HepG2 (cell line): ENCODE data around the gene MYO5A. TPM values are rescaled to one million over a fixed set of nuclear protein-coding genes. Genes with fewer than 3 reads are reported as not detected.

Experiments
- EHMT2 ChIP-seq: fragments of 200-600 bp; sonication (generic); IDR thresholded peaks from 2 replicates; pipeline ENCODE4 v1.7.0; 2017; ENCODE audit warnings: antibody characterized with exemption, low read depth, low read length, borderline replicate concordance
- FOSL2 ChIP-seq: sonication (generic); formaldehyde crosslinking; IDR thresholded peaks from 2 replicates; pipeline ENCODE4 v1.4.0; 2020; ENCODE audit warnings: missing genetic modification reagents
- IKZF1 ChIP-seq: fragments of 450-650 bp; IDR thresholded peaks from 2 replicates; pipeline ENCODE4 v1.7.1; 2016
- IRF2 ChIP-seq: IDR thresholded peaks from 2 replicates; pipeline ENCODE4 v1.6.1; 2018; ENCODE audit warnings: missing genetic modification reagents, missing compliant biosample characterization
- MAFG ChIP-seq: sonication (generic); formaldehyde crosslinking; IDR thresholded peaks from 2 replicates; pipeline ENCODE4 v1.5.1; 2020; ENCODE audit warnings: mild to moderate bottlenecking, missing genetic modification reagents
- MEIS2 ChIP-seq: sonication (generic); formaldehyde crosslinking; IDR thresholded peaks from 2 replicates; pipeline ENCODE4 v1.9.0; 2021; ENCODE audit warnings: mild to moderate bottlenecking, missing genetic modification reagents
- PHF20 ChIP-seq: sonication (generic); formaldehyde crosslinking; IDR thresholded peaks from 2 replicates; pipeline ENCODE4 v1.5.0; 2020; ENCODE audit warnings: mild to moderate bottlenecking, missing genetic modification reagents
- SATB2 ChIP-seq: sonication (generic); formaldehyde crosslinking; IDR thresholded peaks from 2 replicates; pipeline ENCODE4 v1.5.0; 2020; ENCODE audit warnings: missing genetic modification reagents
- ZNF350 ChIP-seq: sonication (generic); formaldehyde crosslinking; IDR thresholded peaks from 2 replicates; pipeline ENCODE4 v1.4.0; 2020; ENCODE audit warnings: mild to moderate bottlenecking, low read depth, missing genetic modification reagents, borderline replicate concordance
- polyA plus RNA-seq, 8 experiments: library from polyadenylated mRNA; depleted of rRNA in 3 of 8; stranded (reverse) in 7 of 8; unstranded in 1 of 8; fragments of >200 nt; fragmentation: Illumina TruSeq in 4 of 8; extraction: Trizol in 4 of 8; gene quantifications; 2 replicates each; pipeline versions ENCODE4 v1.2.1 to v1.2.3, GENCODE V29; 2011 to 2016; ENCODE audit warnings: low read depth in 4 of 8, missing spikeins in 1 of 8, mixed read lengths in 1 of 8; ENCODE audit not compliant: insufficient read depth in 1 of 8
- total RNA-seq, 5 experiments: library from RNA; depleted of rRNA; stranded (reverse); fragments of >200 nt; fragmentation: Illumina TruSeq; extraction: Trizol; gene quantifications; 2 replicates each; pipeline ENCODE4 v1.2.3, GENCODE V29; 2016; ENCODE audit warnings: low read depth in 1 of 5
- TF ChIP-seq, protein P1 (sequence below): sonication (generic); formaldehyde crosslinking; IDR thresholded peaks from 2 replicates; pipeline ENCODE4 v1.5.0; 2020; ENCODE audit warnings: mild to moderate bottlenecking, low read depth, missing genetic modification reagents, borderline replicate concordance
- TF ChIP-seq, protein P2 (sequence below): sonication (generic); formaldehyde crosslinking; IDR thresholded peaks from 2 replicates; pipeline ENCODE4 v1.8.1; 2022; ENCODE audit warnings: low read depth, mild to moderate bottlenecking, missing genetic modification reagents
- TF ChIP-seq, protein P3 (sequence below): sonication (generic); formaldehyde crosslinking; IDR thresholded peaks from 2 replicates; pipeline ENCODE4 v1.8.0; 2022; ENCODE audit warnings: mild to moderate bottlenecking, missing genetic modification reagents
- TF ChIP-seq, protein P4 (sequence below): sonication (generic); formaldehyde crosslinking; IDR thresholded peaks from 2 replicates; pipeline ENCODE4 v1.5.0; 2020; ENCODE audit warnings: mild to moderate bottlenecking, missing genetic modification reagents, borderline replicate concordance
- TF ChIP-seq, protein P5 (sequence below): sonication (generic); formaldehyde crosslinking; conservative IDR thresholded peaks from 2 replicates; pipeline ENCODE4 v1.8.0; 2022; ENCODE audit warnings: low read depth, missing genetic modification reagents
- TF ChIP-seq, protein P6 (sequence below): IDR thresholded peaks from 2 replicates; pipeline ENCODE4 v1.6.1; 2016; ENCODE audit warnings: low read depth, control low read depth

The MYO5A gene
- total and polyA plus RNA-seq, 2 of the 13 experiments (the other 11 are each of a cell fraction or from before 2014, with no cell fraction given) = 2.8 to 4.8 TPM

DNA sequence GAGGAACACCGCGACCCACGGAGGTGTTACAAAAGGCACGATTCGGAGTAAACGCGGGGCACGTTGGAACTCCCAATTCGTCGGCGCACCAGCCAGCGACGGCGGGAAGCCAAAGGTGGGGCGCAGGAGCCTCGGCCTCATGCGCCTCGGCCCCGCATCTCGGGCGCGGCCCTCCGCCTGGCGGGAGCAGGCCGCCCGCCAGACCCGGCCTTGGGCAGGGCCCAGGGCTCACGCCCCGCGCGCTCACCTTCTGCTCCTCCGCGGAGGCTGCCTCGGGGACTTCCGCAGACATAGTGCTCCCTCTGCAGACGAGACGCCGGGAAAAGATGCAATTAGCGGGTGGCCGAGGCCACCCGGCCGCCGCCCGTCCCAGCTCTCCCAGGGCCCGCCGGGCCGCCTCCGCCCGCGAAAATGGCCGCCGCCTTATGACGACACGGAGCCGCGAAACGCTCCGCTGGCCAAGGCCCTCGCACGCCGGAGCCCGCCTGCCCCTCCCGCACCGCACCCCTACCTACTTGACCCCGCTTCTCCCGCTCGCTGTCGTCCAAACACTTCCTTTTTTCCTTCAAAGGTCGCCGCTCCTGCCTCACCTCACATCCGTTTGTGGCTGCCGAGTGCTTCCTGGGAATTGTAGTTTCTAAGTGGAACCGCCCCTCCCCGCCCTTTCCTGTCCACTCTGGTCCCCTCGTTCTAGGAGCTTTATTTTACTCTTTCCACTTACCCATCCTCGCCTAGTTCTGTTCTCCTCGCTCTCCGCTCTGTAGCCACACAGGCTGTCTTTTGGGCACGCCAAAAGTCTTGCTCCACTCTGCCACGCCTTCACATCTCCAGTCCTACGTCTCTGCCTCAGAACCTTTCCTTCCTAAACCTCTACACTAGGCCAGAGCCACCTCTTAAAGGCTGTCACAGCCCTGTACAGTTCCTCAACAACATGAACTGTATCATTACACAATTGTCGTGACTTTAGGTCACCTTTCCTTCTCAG lies 40.2 kb upstream of the MYO5A start, which contains the start of gene ARPP19 (continued):
- TF ChIP-seq, protein P1, sequence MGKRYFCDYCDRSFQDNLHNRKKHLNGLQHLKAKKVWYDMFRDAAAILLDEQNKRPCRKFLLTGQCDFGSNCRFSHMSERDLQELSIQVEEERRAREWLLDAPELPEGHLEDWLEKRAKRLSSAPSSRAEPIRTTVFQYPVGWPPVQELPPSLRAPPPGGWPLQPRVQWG = no peak
- TF ChIP-seq IKZF1 (no peak), SATB2 (CRISPR knock-in tag) (no peak), ZNF350 (CRISPR knock-in tag) (peak; percentile 70), PHF20 (CRISPR knock-in tag) (peak; percentile 87), IRF2 (CRISPR knock-in tag) (peak; percentile 97), MEIS2 (CRISPR knock-in tag) (peak; percentile 86), MAFG (CRISPR knock-in tag) (no peak), FOSL2 (peak; percentile 46), EHMT2 (no peak)
- TF ChIP-seq, protein P2, sequence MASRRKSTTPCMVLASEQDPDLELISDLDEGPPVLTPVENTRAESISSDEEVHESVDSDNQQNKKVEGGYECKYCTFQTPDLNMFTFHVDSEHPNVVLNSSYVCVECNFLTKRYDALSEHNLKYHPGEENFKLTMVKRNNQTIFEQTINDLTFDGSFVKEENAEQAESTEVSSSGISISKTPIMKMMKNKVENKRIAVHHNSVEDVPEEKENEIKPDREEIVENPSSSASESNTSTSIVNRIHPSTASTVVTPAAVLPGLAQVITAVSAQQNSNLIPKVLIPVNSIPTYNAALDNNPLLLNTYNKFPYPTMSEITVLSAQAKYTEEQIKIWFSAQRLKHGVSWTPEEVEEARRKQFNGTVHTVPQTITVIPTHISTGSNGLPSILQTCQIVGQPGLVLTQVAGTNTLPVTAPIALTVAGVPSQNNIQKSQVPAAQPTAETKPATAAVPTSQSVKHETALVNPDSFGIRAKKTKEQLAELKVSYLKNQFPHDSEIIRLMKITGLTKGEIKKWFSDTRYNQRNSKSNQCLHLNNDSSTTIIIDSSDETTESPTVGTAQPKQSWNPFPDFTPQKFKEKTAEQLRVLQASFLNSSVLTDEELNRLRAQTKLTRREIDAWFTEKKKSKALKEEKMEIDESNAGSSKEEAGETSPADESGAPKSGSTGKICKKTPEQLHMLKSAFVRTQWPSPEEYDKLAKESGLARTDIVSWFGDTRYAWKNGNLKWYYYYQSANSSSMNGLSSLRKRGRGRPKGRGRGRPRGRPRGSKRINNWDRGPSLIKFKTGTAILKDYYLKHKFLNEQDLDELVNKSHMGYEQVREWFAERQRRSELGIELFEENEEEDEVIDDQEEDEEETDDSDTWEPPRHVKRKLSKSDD (CRISPR knock-in tag) = peak; percentile 93; the same call in 1 of the 2 replicates
- TF ChIP-seq, protein P3, sequence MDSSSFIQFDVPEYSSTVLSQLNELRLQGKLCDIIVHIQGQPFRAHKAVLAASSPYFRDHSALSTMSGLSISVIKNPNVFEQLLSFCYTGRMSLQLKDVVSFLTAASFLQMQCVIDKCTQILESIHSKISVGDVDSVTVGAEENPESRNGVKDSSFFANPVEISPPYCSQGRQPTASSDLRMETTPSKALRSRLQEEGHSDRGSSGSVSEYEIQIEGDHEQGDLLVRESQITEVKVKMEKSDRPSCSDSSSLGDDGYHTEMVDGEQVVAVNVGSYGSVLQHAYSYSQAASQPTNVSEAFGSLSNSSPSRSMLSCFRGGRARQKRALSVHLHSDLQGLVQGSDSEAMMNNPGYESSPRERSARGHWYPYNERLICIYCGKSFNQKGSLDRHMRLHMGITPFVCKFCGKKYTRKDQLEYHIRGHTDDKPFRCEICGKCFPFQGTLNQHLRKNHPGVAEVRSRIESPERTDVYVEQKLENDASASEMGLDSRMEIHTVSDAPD (CRISPR knock-in tag) = 0 out of 2 replicates have a peak, but pooled peaks have one; percentile 37
- TF ChIP-seq, protein P4, sequence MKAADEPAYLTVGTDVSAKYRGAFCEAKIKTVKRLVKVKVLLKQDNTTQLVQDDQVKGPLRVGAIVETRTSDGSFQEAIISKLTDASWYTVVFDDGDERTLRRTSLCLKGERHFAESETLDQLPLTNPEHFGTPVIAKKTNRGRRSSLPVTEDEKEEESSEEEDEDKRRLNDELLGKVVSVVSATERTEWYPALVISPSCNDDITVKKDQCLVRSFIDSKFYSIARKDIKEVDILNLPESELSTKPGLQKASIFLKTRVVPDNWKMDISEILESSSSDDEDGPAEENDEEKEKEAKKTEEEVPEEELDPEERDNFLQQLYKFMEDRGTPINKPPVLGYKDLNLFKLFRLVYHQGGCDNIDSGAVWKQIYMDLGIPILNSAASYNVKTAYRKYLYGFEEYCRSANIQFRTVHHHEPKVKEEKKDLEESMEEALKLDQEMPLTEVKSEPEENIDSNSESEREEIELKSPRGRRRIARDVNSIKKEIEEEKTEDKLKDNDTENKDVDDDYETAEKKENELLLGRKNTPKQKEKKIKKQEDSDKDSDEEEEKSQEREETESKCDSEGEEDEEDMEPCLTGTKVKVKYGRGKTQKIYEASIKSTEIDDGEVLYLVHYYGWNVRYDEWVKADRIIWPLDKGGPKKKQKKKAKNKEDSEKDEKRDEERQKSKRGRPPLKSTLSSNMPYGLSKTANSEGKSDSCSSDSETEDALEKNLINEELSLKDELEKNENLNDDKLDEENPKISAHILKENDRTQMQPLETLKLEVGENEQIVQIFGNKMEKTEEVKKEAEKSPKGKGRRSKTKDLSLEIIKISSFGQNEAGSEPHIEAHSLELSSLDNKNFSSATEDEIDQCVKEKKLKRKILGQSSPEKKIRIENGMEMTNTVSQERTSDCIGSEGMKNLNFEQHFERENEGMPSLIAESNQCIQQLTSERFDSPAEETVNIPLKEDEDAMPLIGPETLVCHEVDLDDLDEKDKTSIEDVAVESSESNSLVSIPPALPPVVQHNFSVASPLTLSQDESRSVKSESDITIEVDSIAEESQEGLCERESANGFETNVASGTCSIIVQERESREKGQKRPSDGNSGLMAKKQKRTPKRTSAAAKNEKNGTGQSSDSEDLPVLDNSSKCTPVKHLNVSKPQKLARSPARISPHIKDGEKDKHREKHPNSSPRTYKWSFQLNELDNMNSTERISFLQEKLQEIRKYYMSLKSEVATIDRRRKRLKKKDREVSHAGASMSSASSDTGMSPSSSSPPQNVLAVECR = peak; percentile 84
- TF ChIP-seq, protein P5, sequence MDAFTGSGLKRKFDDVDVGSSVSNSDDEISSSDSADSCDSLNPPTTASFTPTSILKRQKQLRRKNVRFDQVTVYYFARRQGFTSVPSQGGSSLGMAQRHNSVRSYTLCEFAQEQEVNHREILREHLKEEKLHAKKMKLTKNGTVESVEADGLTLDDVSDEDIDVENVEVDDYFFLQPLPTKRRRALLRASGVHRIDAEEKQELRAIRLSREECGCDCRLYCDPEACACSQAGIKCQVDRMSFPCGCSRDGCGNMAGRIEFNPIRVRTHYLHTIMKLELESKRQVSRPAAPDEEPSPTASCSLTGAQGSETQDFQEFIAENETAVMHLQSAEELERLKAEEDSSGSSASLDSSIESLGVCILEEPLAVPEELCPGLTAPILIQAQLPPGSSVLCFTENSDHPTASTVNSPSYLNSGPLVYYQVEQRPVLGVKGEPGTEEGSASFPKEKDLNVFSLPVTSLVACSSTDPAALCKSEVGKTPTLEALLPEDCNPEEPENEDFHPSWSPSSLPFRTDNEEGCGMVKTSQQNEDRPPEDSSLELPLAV (CRISPR knock-in tag) = no peak
- TF ChIP-seq, protein P6, sequence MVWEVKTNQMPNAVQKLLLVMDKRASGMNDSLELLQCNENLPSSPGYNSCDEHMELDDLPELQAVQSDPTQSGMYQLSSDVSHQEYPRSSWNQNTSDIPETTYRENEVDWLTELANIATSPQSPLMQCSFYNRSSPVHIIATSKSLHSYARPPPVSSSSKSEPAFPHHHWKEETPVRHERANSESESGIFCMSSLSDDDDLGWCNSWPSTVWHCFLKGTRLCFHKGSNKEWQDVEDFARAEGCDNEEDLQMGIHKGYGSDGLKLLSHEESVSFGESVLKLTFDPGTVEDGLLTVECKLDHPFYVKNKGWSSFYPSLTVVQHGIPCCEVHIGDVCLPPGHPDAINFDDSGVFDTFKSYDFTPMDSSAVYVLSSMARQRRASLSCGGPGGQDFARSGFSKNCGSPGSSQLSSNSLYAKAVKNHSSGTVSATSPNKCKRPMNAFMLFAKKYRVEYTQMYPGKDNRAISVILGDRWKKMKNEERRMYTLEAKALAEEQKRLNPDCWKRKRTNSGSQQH (CRISPR knock-in tag) = peak; percentile 45; the same call in 1 of the 2 replicates
